HG02852 (cell line): ENCODE results near the gene CCDC110.

Experiments used
- ATAC-seq: cut with Tn5 transposase; IDR thresholded peaks from one replicate; pipeline ENCODE4 v1.9.1; 2021; ENCODE audit warnings: mild to moderate bottlenecking, moderate library complexity; ENCODE audit not compliant: unreplicated experiment

Gene CCDC110

GRCh38 chr4:185473247-185473646 is 1.7 kb upstream of the CCDC110 start:
- ATAC-seq, result no peak

GRCh38 chr4:185472103-185472542 is 590 bp upstream of the CCDC110 start:
- ATAC-seq, result no peak

DNA sequence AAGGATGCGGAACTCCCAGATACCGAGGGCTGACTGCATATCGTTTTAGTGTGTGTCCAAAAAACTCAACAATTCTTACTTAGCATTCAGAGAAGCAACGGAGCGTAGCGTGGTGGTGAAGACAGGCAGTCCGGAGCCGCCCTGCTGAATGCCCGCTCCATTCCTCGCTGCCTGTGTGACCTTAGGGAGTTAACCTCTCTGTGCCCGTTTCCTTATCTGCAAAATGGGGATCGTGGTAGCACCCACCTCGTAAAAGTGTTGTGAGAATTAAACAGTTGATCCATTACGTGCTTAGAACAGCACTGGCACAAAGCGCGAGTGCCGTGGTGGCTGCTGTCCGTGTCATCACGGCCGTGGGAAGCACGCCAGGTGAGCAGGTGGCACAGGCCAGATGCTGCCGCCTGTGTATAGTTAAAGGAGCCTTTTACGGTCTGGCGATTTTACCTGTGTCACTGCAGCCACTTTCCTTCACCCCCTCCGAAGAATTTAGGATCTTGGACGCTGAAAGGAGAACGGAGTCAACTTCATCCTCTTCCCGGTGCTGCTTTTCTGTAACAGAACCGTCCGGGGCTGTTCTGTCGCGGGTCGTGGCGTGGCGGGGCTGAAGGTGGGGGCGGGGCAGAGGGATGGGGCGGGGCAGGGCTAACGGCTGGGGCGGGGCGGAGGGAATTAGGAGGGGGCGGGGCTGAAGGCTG is 885 bp downstream of the CCDC110 start:
- ATAC-seq, result no peak

DNA sequence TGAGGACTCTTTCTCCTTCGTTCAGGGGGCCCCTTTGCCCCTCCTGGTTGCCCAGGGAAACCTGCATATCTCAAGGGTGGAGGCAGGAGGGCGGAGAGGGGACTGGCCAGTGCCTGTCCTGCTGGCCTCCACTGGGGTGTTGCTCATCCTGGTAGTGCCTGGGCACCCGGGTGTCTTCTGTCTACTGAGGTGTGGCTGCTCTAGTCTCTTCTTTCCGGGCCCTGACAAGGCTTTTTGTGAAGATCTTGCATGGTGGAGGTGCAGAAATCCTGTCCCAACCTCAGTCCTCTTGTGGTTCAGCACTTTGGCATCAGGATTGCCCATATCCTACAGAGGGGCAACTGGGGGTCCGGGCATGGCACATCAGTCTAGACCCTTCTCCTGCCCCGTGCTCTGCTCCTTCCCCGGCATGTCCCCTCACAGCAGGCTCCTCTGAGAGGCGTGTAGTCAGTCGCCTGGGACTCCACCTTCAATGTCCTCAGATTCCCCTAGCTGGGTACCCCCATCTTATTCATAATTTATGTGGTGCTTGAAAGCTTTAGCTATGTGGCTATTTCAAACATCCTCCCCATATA is 1.9 kb downstream of the CCDC110 start:
- no peak for ATAC-seq

GRCh38 chr4:185468999-185469398 is 2.5 kb downstream of the CCDC110 start:
- no peak for ATAC-seq

- no peak for ATAC-seq
Measured at GRCh38 chr4:185467991-185468390, 3.5 kb downstream of the CCDC110 start.

DNA sequence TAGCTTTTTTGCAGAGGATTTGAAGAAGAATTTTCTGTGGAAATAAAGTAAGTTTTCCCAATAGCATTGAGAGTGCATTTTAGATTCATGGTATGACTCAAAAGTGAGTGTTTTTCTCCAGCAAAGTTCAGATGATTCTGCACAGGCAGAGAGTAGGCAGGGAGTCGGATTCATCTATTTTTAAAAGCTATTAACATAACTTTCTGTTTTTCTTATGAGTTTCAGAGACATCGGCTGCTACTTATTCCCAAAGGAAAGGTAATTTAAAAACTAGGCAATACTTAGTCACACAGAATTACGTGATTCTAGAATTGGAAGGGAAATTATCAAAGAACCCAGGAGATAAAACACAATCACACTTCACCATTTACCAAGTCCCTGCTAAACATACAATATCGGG is 4.4 kb downstream of the CCDC110 start:
- no peak for ATAC-seq

DNA sequence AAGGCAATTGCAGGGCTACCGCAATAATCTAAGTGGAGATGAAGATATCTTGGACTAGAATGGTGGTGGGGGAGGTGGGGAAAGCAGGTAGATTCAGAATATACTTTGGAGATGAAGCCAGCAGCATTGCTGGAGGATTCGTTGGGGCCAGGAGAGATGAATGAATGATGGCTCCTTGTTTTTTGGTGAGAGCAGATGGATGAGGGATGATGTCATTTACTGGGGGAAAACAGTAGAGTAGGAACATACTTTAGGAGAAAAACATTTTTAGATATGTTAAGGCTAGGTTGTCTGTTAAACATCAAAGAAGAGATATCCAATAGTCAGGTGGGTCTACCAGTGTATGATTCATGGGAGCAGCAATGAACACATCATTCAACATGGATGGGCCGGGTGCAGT is 5.8 kb downstream of the CCDC110 start:
- ATAC-seq, result no peak

GRCh38 chr4:185464887-185465286 is 6.6 kb downstream of the CCDC110 start:
- no peak for ATAC-seq

DNA sequence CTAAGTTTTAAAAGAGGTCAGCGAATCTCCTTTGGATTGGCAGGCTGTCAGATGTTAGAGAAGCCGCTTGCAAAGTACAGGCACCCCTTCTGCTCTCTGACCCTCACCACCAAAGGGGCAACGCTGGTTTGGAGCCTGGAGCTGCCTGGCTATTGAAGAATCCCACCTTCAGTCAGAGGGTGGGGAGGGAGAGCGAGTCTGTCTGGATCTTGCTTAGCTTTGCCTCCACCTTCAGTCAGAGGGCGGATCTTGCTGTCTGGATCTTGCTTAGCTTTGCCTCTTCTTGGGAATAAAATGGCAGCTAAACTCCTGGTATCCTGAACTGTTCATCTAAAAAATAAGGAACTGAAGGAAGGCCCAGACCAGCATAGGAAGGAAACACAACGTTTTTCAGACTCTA is 7.3 kb downstream of the CCDC110 start:
- ATAC-seq, result no peak

GRCh38 chr4:185463541-185463940 is 8.0 kb downstream of the CCDC110 start:
- no peak for ATAC-seq

DNA sequence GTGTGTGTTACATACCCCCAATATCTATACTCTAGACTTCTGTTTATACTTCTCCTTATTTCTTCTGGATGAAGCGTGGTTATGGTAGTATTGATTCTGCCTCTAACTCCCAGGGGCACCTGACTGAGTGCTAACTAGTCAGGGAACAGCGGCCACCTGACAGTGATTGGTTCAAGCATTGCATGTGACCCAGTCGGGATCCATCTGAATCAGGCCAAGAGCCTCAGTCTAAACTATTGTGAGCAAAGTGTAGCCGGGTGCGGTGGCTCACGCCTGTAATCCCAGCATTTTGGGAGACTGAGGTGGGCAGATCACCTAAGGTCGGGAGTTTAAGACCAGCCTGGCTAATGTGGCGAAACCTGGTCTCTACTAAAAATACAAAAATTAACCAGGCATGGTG is 10.0 kb downstream of the CCDC110 start:
- ATAC-seq, result no peak

DNA sequence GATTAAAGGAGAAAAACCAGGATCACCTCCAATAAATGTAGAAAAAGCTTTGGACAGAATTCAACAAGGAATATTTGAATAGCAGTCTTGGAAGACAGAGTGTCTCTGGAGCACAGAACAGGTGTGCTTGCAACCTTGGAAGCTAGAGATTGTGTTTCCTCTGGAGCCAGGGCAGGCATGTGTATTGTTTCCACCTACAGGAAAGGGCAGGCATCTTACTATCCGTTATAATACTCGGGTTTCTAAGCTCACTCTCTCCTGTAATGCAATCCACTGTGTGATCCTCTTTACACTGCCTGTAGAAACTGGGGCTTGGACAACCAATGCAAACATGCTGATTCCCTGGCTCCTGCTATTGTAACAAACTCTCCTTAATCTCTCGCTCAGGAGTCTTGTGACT is 14.4 kb downstream of the CCDC110 start:
- no peak for ATAC-seq

DNA sequence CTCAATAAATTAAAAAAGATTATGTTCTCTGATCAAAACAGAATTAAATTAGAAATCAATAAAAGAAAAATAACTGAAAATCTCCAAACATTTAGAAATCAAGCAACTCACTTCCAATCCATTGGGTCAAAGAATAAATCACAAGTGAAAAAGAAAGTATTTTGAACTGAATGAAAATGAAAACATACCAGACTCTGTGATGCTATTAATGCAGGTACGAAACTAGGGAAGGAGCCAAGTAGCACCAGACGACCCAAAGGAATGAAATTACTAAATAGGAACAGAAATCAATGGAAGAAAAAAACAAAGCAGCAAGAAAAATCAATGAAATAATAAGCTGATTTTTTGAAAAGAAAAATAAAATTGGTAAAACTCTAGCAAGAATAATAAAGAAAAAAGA is 15.4 kb downstream of the CCDC110 start:
- no peak for ATAC-seq

GRCh38 chr4:185445209-185445608 is 26.3 kb downstream of the CCDC110 start:
- no peak for ATAC-seq

GRCh38 chr4:185441479-185441878 is 30.1 kb downstream of the CCDC110 start:
- ATAC-seq, result no peak

DNA sequence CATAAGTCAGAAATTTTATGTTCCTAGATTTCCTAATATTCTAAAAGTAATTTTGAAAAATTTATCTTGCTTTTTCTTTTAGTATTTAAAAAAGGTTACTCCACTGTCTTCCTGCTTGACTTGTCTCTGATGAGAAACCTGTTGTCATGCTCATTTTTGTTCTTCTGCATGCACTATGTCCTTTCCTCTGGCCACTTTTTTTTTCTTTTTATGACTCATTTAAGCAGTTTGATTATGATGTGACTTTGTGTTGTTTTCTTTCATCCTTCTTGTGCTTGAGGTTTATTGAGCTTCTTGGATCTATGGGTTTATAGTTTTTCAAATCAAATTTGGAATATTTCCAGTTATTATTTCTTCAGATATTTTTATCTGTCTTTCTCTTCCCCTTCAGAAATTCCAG is 33.7 kb downstream of the CCDC110 start:
- peak; percentile 62 for ATAC-seq

GRCh38 chr4:185435466-185435865 is 36.1 kb downstream of the CCDC110 start:
- no peak for ATAC-seq

DNA sequence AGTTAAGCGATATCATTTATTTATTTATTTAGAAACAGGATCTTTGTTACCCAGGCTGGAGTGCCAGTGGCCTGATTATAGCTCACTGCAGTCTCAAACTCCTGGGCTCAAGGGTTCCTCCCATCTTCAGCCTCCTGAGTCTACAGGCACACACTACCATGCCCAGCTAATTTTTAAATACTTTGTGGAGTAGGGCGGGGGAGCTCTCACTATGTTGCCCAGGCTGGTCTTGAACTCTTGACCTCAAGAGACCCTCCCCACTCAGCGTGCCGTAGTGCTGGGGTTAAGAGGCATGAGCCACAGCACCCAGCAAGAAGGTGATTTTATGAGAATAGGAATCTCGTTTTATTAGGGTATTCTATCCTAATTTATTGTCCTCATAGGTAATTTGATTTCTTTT is 41.9 kb downstream of the CCDC110 start:
- no peak for ATAC-seq

GRCh38 chr4:185426960-185427688 is 44.4 kb downstream of the CCDC110 start:
- ATAC-seq, result no peak

- ATAC-seq, result peak; percentile 96
Measured at GRCh38 chr4:185425647-185426352, 45.7 kb downstream of the CCDC110 start, which contains the start of gene UFSP2. UFSP2 (minus strand) TSS chr4:185425964; CDS start chr4:185425868, 96 bp downstream.
